ENCODE data around the gene PIP5K1B.

The PIP5K1B gene

DNA sequence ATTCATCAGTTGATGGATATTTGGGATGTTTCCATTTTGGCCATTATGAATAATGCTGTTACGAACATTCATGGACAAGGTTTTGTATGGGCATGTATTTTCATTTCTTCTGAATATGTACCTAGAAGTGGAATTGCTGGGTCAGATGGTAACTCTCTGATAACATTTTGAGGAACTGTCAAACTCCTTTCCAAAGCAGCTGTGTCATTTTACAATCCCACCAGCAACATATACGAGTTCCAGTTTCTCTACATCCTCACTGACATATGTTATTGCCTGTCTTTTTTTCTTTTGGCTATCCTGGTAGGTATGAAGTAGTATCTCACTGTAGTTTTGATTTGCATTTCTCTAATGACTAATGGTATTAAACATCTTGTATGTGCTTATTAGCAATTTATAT lies 222.1 kb downstream of the PIP5K1B start:
- no peak for DNase-seq

DNA sequence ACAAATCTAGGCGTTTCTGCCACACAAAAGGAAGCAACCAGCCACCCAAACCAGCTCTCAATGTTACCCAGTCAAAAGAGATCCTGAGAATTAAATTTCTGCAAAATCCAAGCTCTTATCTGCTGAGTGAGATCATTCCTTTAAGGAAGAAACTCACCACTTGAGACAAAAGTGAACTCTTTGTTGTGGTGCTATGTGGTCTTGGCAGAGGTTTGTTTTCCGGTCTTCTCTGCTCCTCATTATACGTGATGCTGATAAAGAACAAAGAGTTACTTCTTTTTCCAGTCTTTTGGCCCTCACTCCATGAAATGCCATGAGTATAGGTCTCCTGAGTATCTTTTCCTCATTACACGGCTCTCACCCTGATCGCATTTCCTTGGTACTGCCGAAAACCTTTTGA lies 226.8 kb downstream of the PIP5K1B start:
- no peak for DNase-seq

DNA sequence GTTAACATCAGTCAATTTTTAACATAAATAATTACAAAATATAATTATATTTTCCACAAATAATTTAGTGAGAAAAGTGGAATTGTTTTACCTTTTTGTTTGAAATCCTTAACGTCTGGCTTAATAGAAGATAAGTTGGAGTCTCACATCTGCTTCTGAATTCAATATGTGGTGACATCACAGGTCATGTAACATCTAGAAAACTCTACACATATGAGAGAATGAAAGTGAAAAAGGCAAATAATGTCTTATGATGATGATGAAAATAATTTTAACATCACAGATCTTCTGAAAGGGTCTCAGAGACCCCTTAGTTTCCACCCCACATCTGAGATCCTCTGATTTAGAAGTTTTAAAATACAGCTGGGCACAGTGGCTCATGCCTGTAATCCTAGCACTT lies 227.4 kb downstream of the PIP5K1B start:
- no peak for DNase-seq

DNA sequence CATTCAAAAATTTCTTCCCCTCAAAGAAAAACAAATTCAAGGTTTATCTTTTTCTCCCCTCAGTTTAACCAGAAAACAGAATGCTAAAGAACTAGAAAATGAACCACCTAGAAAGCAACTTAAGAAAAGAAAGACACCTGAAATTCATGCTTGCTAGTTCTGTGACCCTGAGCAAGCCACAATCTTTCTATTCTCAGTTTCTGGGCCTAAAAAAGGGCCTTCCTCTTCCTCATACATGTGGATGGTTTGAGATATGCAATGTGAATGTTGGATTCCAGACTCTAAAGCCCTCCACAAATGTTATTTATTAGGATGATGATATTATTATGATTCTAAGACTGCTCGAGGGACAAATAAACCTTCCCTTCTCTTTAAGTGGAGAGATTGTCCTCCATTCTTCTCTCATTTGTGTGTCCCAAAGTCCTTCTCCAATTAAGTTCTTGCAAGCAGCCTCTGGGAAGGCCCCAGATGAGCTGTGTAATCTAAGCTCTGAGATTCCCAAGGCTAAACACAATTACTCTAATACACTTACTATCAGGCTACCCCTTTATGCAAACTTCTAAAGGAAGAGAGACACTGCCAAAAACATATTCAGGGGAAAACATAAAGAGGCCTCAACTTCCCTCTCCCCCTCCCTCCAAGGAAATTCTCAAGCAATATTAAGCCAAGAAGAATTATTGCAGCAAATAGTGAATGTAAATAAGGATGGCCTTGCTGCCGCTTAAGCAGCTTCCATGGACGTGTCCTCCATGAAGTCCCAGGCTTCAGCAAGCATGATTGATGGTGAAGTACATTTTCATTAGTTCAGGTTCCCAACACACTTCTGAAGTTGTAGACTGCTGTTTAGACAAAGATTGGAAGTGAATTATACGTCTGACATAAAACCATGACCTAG lies 228.6 kb downstream of the PIP5K1B start:
- no peak for DNase-seq

DNA sequence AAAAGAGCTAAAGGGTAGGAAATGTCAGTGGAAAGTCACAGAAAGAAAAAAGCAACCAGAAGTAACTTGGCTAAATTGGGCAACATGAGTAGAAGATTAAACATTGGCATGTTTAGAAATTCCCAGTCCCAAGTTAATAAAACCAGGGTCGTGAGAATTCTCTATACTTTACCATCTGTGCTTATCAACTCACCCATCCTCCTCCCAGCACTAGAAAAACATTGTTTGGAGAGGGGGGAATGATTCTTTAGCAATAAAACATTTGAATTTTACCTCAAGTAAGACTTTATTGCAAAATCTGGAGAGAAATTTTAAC lies 229.2 kb downstream of the PIP5K1B start:
- no peak for DNase-seq

DNA sequence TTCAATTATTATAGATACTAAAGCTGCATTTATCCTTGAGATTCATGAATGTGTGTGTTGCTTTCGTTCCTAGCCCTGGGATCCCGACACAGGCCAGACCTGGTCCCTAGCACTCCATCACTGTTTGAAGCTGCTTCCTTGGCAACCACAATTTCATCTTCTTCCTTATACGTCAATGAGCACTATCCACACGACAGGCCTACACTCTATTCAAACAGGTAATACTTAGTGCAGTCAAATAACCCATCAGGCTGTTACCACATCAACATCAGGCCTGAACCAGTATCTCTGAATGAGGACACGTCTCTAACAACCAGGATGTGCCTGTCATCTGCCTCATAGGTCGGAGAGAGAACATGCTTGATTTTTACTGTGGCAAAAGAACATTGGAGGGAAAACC lies 235.5 kb downstream of the PIP5K1B start:
- DNase-seq, result no peak

DNA sequence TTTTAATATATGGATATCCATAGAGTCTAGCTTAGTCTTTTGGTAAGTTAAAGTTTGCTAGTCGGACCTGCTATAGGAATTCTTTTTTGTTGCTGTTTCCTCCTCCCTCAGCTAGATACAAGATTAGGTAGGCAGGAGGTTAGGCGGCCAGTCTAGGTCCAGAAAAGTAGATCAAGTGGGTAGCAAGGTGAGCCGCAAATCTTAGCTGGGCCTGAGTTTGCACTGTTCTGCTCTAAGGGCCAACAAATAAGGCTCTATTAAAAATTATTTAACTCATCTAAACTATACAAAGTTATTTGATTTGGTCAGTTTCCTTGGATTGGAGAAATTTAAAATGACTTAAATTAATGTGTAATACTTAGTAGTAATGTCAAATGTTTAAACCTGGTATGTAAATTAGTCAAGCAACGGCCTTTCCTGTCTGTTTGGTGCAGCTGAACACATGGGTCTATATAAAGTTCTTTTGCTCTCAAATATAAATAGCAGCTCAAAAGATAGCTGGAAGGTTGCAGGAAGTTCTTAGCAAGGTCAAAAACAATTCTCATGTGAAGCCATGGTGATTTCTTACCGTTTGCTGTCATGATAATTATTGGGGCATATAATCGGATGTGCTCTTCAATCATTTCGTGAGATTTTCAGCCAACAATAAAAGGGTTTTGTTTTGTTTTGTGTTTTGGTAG lies 236.9 kb downstream of the PIP5K1B start:
- no peak for DNase-seq

DNA sequence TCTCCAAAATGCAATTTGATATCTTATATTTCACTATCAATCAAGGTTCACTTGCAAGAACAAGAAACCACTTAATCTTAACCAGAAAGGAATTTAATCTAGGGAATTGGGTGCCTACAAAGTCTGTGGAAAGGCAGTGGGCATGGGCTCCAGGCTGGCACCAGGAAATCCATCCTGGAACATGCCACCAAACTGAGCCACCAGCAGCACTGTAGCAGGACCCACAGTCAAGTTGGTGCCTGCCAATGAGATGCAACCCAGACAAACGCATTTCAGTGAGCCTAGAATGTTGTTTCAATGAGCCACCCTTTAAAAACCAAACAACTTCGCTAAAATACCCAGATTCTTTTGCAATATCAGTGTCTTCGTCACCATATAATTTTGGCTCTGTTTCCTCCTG lies 237.8 kb downstream of the PIP5K1B start:
- no peak for DNase-seq

DNA sequence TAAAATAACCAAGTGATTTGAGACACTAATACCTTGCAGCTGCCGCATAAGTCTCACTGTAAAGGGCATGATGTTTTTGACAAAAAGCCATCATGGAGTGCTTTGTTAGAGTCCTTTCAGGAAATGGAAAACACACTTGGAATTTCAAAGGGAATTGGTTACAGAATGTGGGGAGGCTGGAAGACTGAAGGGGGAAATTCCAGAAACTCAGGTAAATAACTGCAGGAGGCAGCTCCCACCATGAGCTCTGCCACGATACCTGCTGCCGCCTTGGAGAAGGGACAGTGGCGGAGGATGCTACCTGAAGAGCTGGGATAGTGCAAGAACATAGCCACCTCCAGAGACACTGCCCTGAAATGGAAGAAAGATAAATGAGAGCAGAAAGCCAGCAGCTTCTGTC lies 242.0 kb downstream of the PIP5K1B start:
- no peak for DNase-seq

DNA sequence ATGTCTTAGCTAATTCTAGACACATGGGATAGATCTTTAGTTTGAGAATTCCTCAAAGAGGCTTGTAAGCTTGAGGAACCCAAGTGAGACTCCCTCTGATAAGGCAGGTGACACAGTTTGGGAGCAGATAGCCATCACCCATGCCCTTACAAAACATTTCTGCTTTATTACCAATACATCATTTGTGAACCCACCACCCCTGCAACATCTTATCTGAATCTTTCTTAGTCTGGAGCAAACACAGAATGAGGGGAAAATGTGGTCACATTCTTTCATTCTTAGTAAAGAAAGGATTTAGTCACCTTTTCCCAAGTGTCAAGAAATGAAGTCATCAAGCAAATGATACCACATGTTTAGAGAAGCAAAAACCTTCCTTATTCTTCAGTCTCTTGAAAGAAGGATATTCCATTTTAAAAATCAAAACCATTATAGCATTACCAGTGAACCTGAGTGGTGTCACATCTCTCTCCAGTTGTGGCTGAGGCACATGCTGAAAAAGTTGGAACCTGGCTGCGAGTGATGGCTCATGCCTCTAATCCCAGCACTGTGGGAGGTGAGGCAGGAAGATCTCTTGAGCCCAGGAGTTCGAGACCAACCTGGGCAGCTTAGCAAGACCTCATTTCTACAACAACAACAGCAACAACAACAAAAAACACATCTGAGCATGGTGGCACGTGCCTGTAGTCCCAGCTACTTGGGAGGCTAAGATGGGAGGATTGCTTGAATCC lies 243.0 kb downstream of the PIP5K1B start:
- no peak for DNase-seq

DNA sequence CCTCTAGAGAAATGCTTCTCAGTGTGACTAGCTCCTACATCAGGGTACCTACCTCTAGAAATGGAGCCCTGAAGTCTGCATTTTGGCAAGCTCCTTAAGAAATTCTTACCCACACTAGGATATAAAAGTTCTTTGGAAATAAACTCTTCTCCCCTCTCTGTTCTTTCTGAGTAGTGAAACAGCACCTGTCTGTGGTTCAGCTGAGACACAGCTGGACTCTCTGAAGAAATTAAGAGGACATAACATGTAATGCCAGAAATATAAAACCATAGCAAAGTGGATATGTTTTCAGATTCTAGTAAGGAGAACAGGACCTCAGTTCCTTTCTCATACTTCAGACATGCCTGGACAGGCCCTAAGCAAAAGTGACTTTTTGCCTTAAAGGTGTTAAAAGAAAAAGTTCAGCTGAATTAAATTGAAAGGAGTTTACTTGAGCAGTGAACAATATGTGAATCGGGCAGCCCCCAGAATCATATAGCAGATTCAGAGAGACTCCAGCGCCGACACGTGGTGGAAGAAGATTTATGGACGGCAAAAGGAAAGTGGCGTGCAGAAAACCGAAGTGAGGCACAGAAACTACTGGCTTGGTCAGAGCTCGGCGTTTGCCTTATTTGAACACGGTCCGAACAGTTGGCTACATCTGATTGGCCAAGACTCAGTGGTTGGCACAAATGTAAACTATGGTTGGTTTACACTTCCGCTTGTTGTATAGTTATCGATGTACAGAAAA lies 244.4 kb downstream of the PIP5K1B start:
- DNase-seq, result peak; percentile 15

DNA sequence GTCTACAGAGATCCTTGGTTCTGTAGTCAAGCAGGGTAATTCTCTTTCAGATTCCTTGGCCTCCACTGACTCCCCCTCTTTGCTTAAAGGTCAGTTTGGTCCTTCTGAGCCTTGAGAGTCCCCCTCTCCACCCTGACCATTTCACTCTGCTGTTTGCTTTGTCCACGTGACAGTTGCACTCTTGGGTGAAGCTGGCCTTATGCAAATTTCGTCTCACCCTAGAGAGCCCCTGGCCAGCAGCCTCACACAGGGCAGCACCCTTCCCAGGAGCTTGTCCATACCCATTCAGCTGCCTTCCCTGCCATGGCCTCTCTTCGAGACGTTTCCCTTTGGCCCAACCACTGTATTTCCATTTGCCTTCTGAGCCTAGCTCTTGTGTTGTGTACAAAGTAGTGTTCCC lies 245.1 kb downstream of the PIP5K1B start:
- DNase-seq, result no peak

DNA sequence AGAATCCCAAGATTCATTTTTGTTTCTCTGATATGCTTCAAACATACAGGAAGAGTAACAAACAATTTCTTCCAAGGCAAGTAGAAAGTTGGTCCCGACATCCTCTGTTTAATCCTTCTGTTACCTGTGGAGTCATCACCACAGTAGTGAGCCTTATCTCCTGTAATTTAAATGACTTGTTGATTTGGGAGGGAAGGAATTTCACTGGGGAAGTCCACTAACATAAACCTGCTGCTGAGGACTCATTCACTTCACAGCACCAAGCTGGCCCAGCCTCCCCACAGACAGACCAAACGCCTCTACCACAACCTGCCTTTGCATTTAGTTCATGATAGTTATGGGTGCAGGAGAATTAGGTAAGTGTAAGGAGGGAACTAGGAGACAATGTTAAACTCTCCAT lies 245.6 kb downstream of the PIP5K1B start:
- DNase-seq, result no peak

DNA sequence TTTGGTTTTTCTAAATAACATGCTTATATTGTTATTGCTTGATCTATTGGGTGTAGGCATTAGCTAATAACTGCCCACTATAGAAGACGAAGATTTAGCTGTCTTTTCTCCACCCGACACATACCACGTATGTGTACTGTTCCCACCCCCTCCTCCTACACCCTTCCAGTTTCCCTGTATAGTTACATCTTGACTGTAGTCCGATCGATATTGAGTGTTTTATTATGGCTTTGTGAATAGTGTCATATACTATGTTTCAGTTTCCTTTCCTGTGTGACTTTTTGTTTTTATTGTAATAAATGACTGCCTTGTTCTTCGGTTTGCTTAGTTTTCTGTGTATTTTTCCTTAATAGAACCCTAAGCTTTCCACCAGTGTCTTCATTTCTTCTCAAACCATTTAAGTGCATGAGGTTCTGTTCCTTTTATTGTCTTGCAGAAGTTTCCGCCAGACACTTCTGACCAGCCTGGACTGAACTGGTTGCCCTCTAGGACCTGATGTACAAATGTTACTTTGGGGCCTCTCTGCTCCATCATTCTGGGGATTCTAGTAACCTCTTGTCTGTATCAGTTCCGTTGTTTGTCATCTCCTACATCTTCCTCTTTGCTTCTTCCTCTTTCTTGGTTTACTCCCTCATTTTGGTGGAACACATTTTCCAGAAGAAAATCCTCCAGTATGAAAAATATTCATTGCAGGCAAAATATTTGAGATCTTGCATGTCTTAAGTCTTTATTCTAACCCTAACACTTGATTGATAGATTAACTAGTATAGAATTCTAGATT lies 247.0 kb downstream of the PIP5K1B start:
- no peak for DNase-seq

DNA sequence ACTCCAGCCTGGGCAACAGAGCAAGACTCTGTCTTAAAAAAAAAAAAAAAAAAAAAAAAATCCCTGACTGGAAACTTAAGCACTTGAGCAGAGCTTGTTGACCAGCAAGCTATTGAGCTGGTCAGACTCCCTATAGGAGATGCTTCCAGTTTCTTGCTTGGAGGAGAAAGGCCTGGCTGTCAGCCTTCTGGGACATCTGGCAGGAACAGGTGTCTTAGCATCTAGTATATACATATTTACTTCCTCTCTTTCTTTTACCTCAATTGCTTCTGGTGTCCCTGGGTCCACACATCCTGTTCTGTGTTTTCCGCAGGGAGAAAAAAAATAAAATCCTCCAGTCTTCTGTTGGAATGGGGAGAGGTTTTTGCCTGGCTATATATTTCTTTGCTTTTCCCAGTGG lies 248.7 kb downstream of the PIP5K1B start:
- no peak for DNase-seq

DNA sequence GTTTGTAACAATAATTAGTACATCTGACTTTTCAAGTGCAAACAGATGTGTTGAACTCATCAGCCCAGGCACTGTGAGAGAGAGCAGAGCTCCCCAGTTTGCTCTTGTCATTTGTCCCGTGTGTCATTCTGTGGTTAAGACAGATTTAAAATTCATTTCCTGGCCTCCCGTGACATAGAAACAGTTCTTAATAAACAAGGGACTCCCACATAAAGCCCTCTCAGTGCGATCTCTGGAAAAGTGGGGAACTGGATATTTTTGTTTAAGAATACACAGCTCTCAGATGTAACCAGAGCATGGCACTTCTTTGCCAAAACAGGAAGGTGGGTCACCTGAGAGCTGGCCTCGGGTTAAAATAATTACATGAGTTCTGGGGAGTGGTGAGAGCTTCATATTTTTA lies 250.3 kb downstream of the PIP5K1B start:
- no peak for DNase-seq

DNA sequence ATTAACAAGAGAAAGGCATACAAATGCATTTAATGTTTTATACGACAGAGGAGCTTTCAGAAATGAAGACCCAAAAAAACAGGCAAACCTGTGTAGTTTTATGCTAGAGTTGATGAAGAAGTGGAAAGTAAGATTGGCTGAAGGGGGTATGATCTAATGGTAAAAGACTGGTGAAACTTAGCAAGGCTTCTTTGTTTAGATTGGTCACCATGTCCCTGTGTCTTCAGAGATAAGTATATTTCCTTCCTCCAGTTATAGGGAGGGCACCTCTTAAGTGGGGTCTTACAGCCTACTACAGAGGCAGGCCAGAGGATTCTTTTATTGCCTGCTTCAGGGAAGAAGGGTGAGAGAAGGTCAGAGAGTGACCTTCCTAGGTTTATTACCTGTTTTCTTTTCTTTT lies 252.4 kb downstream of the PIP5K1B start:
- no peak for DNase-seq

DNA sequence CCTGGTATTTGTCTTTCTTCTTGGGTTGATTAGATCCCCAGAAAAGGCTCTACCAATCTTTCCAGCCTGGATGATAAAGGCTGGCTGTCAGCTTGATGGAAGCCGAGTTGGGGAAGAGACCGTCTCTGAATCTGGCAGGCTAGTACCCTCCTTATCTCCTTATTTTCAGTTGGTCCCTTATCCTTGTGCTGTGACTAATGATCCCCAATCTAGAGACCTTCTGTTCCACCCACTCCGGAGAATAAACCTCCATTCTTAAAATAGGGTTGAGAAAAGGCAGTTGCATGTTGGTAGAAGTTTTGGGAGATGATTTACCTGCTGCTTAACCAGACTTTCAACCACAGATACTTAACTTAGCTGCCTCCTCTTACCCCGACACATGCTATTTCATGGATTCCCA lies 256.5 kb downstream of the PIP5K1B start:
- DNase-seq, result no peak

DNA sequence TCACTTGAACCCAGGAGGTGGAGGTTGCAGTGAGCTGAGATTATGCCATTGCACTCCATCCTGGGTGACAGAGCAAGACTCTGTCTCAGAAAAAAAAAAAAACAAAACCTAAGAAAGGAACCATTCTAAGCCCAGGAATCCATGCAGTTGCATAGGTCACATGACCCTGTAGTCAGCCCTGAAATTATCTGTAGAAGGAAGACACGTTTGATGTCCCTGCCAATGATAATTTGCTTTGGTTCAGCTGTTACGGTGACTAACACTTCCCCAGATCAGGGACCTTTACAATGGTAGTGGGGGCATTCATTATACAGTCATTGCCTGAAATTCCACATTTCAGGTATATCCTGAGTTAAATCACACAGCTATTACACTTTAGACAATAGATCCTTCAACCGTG lies 258.4 kb downstream of the PIP5K1B start:
- no peak for DNase-seq

DNA sequence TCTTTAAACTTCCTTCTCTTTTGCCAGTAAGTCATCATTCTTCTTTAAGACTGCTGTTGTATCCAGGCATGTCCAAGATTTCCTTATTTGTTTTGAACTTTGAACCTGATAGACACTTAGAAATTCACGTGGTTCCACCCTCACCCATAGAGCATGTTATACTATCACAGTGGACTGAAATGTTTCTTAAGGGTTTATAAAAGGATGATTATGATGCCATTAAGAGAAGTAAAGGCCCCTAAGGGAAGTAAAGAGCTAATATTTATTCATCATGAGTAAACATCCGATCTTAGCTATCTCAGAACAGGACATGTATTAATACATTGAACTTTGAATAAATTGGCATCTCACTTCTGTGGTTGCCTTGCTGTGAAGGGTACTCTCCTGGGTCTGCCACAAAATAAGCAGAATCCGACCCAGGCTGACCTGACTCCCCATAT lies 259.1 kb downstream of the PIP5K1B start:
- DNase-seq, result no peak

DNA sequence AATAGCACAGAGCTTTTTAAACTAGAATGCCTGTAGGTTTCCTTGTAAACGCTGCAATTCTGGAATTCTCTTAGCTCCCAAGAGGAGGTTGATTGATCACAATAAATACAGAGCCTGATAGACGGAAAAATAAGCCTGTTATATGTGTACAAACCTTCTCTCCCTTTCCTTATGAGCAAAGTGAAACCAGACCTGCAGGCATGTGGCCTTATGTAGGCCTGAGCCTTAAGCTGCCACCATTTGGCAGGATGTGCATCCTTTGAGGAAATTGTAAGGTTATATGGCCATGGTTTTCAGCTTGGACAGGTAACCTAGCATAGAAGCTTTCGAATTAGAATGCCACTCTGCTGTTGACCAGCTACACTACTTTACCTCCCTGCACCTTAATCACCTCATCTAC lies 259.7 kb downstream of the PIP5K1B start:
- no peak for DNase-seq

DNA sequence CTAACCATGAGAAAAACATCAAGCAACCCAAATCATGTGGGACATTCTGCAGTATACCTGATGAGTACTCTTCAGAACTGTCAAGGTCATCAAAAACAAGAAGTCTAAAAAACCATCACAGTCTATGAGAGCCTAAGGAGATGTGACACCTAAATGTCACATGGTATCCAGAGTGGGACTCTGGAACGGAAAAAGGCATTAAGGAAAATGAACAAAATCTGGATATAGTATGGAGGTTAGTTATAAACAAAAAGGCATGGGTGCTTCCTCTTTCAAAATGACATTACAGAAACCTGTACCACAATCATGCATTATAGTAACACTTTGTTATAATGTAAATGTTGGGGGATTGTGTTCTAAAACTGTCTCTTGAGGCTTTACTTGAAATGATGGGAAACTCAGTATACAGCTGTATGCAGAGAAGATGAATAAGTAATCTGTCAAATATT lies 261.5 kb downstream of the PIP5K1B start:
- no peak for DNase-seq

Data from activated CD8-positive, alpha-beta memory T cell treated with anti-CD3 and anti-CD28 coated beads, Interleukin-2, amount 50 U/mL, for 4 hours (primary cell).